ENCODE results near the gene CARD11.

Gene CARD11

GRCh38 chr7:2947058-2947780 lies 96.4 kb downstream of the CARD11 start:
- Mint-ChIP-seq H3K9me3 (peaks cover 10% of the 10 kb centered on the region), H3K27me3 (no peaks in the 10 kb centered on the region), H3K27ac (no peak overlapping the region), H3K36me3 (ENCODE audit: low read depth) (peaks cover 96% of the 10 kb centered on the region), H3K4me1 (ENCODE audit: low read depth) (peaks cover 55% of the 10 kb centered on the region), H3K4me3 (no peak overlapping the region)

- peak overlapping the region; percentile 46 for H3K27ac Mint-ChIP-seq
- peaks cover 8% of the 10 kb centered on the region for H3K9me3 Mint-ChIP-seq
- H3K27me3 Mint-ChIP-seq: no peaks in the 10 kb centered on the region
- peaks cover 95% of the 10 kb centered on the region for H3K36me3 Mint-ChIP-seq (ENCODE audit: low read depth)
- no peak overlapping the region for H3K4me3 Mint-ChIP-seq
- peaks cover 35% of the 10 kb centered on the region for H3K4me1 Mint-ChIP-seq (ENCODE audit: low read depth)
These were observed 98.5 kb downstream of the CARD11 start for GRCh38 chr7:2945171-2945570.

- H3K4me1 Mint-ChIP-seq (ENCODE audit: low read depth): peaks cover 32% of the 10 kb centered on the region
- H3K36me3 Mint-ChIP-seq (ENCODE audit: low read depth): peaks cover 93% of the 10 kb centered on the region
- H3K9me3 Mint-ChIP-seq: peaks cover 5% of the 10 kb centered on the region
- H3K4me3 Mint-ChIP-seq: no peak overlapping the region
- H3K27me3 Mint-ChIP-seq: no peaks in the 10 kb centered on the region
- H3K27ac Mint-ChIP-seq: no peak overlapping the region
These were observed 98.9 kb downstream of the CARD11 start for GRCh38 chr7:2944739-2945138.

GRCh38 chr7:2943851-2944601 lies 99.6 kb downstream of the CARD11 start:
- H3K4me3 Mint-ChIP-seq: no peak overlapping the region
- H3K36me3 Mint-ChIP-seq (ENCODE audit: low read depth): peaks cover 93% of the 10 kb centered on the region
- H3K27me3 Mint-ChIP-seq: no peaks in the 10 kb centered on the region
- no peak overlapping the region for H3K27ac Mint-ChIP-seq
- H3K9me3 Mint-ChIP-seq: no peaks in the 10 kb centered on the region
- peaks cover 32% of the 10 kb centered on the region for H3K4me1 Mint-ChIP-seq (ENCODE audit: low read depth)

- Mint-ChIP-seq H3K4me1 (ENCODE audit: low read depth) (peaks cover 15% of the 10 kb centered on the region), H3K36me3 (ENCODE audit: low read depth) (peaks cover 86% of the 10 kb centered on the region), H3K27ac (no peak overlapping the region), H3K4me3 (no peak overlapping the region), H3K27me3 (no peaks in the 10 kb centered on the region), H3K9me3 (no peaks in the 10 kb centered on the region)
These were observed 102.3 kb downstream of the CARD11 start for GRCh38 chr7:2941216-2941859.

- H3K4me3 Mint-ChIP-seq: no peak overlapping the region
- H3K36me3 Mint-ChIP-seq (ENCODE audit: low read depth): peaks cover 81% of the 10 kb centered on the region
- H3K4me1 Mint-ChIP-seq (ENCODE audit: low read depth): peaks cover 15% of the 10 kb centered on the region
- no peaks in the 10 kb centered on the region for H3K27me3 Mint-ChIP-seq
- no peaks in the 10 kb centered on the region for H3K9me3 Mint-ChIP-seq
- peak overlapping the region; percentile 65 for H3K27ac Mint-ChIP-seq
These were observed 103.2 kb downstream of the CARD11 start for GRCh38 chr7:2940466-2940865.

- Mint-ChIP-seq H3K36me3 (ENCODE audit: low read depth) (peaks cover 76% of the 10 kb centered on the region), H3K4me3 (peak overlapping the region; percentile 26), H3K27ac (peak overlapping the region; percentile 86), H3K27me3 (no peaks in the 10 kb centered on the region), H3K9me3 (no peaks in the 10 kb centered on the region), H3K4me1 (ENCODE audit: low read depth) (peaks cover 18% of the 10 kb centered on the region)
These were observed 104.3 kb downstream of the CARD11 start for GRCh38 chr7:2939193-2939885.

- H3K4me3 Mint-ChIP-seq: no peak overlapping the region
- H3K9me3 Mint-ChIP-seq: no peaks in the 10 kb centered on the region
- peaks cover 76% of the 10 kb centered on the region for H3K36me3 Mint-ChIP-seq (ENCODE audit: low read depth)
- H3K27me3 Mint-ChIP-seq: no peaks in the 10 kb centered on the region
- peak overlapping the region; percentile 16 for H3K27ac Mint-ChIP-seq
- peaks cover 24% of the 10 kb centered on the region for H3K4me1 Mint-ChIP-seq (ENCODE audit: low read depth)
These were observed 105.0 kb downstream of the CARD11 start for GRCh38 chr7:2938514-2939192.

- Mint-ChIP-seq H3K9me3 (no peaks in the 10 kb centered on the region), H3K27me3 (no peaks in the 10 kb centered on the region), H3K36me3 (ENCODE audit: low read depth) (peaks cover 75% of the 10 kb centered on the region), H3K4me3 (no peak overlapping the region), H3K27ac (no peak overlapping the region), H3K4me1 (ENCODE audit: low read depth) (peaks cover 25% of the 10 kb centered on the region)
These were observed 105.8 kb downstream of the CARD11 start for GRCh38 chr7:2937701-2938513.

GRCh38 chr7:2936891-2937580 lies 106.6 kb downstream of the CARD11 start:
- Mint-ChIP-seq H3K36me3 (ENCODE audit: low read depth) (peaks cover 75% of the 10 kb centered on the region), H3K4me1 (ENCODE audit: low read depth) (peaks cover 25% of the 10 kb centered on the region), H3K9me3 (no peaks in the 10 kb centered on the region), H3K27me3 (no peaks in the 10 kb centered on the region), H3K4me3 (no peak overlapping the region), H3K27ac (no peak overlapping the region)

GRCh38 chr7:2936301-2936700 lies 107.4 kb downstream of the CARD11 start:
- Mint-ChIP-seq H3K27me3 (no peaks in the 10 kb centered on the region), H3K27ac (no peak overlapping the region), H3K4me1 (ENCODE audit: low read depth) (peaks cover 25% of the 10 kb centered on the region), H3K9me3 (no peaks in the 10 kb centered on the region), H3K36me3 (ENCODE audit: low read depth) (peaks cover 72% of the 10 kb centered on the region), H3K4me3 (no peak overlapping the region)

GRCh38 chr7:2934984-2935740 lies 108.5 kb downstream of the CARD11 start:
- Mint-ChIP-seq H3K27me3 (no peaks in the 10 kb centered on the region), H3K4me1 (ENCODE audit: low read depth) (peaks cover 25% of the 10 kb centered on the region), H3K4me3 (no peak overlapping the region), H3K36me3 (ENCODE audit: low read depth) (peaks cover 67% of the 10 kb centered on the region), H3K9me3 (no peaks in the 10 kb centered on the region), H3K27ac (no peak overlapping the region)
